ENCODE results near the gene STX3.
"Not testable (repeated sequence)": the region's sequence is repeated elsewhere in the genome, so short reads cannot be mapped to it uniquely, and the experiment has no call there.

STX3 gene

GRCh38 chr11:59773083-59773440, 17.9 kb downstream of the STX3 start:
- H3K4me3 ChIP-seq (ENCODE audit: low read depth, low read length), result no peak overlapping the region
- no peak for TF ChIP-seq CTCF (IDR thresholded peaks at IDR 0.05; ENCODE audit: borderline replicate concordance, insufficient read depth, low read depth, low read length)

- TF ChIP-seq CTCF (IDR thresholded peaks at IDR 0.05; ENCODE audit: borderline replicate concordance, insufficient read depth, low read depth, low read length), result no peak
Measured at GRCh38 chr11:59776210-59777066, 21.3 kb downstream of the STX3 start.

GRCh38 chr11:59777104-59777503, 21.9 kb downstream of the STX3 start:
- H3K4me3 ChIP-seq (ENCODE audit: low read depth, low read length), result no peak overlapping the region
- no peak for TF ChIP-seq CTCF (IDR thresholded peaks at IDR 0.05; ENCODE audit: borderline replicate concordance, insufficient read depth, low read depth, low read length)

More at GRCh38 chr11:59776210-59777066, 21.3 kb downstream of the STX3 start:
- H3K4me3 ChIP-seq (ENCODE audit: low read depth, low read length), result no peak overlapping the region

GRCh38 chr11:59778122-59778521, 22.9 kb downstream of the STX3 start:
- TF ChIP-seq CTCF (IDR thresholded peaks at IDR 0.05; ENCODE audit: borderline replicate concordance, insufficient read depth, low read depth, low read length), result no peak
- no peak overlapping the region for H3K4me3 ChIP-seq (ENCODE audit: low read depth, low read length)

GRCh38 chr11:59779487-59779886, 24.3 kb downstream of the STX3 start:
- no peak for TF ChIP-seq CTCF (IDR thresholded peaks at IDR 0.05; ENCODE audit: borderline replicate concordance, insufficient read depth, low read depth, low read length)
- no peak overlapping the region for H3K4me3 ChIP-seq (ENCODE audit: low read depth, low read length)

GRCh38 chr11:59782080-59782479, 26.9 kb downstream of the STX3 start:
- H3K4me3 ChIP-seq (ENCODE audit: low read depth, low read length), result no peak overlapping the region
- TF ChIP-seq CTCF (IDR thresholded peaks at IDR 0.05; ENCODE audit: borderline replicate concordance, insufficient read depth, low read depth, low read length), result no peak

- TF ChIP-seq CTCF (IDR thresholded peaks at IDR 0.05; ENCODE audit: borderline replicate concordance, insufficient read depth, low read depth, low read length), result no peak
- no peak overlapping the region for H3K4me3 ChIP-seq (ENCODE audit: low read depth, low read length)
Measured at GRCh38 chr11:59783632-59784090, 28.5 kb downstream of the STX3 start.

- not testable (repeated sequence) for H3K4me3 ChIP-seq (ENCODE audit: low read depth, low read length)
Measured at GRCh38 chr11:59784441-59784840, 29.3 kb downstream of the STX3 start.
